Thyroid gland (tissue), 4 donors: ENCODE data around the gene RNF167. TPM values are rescaled to one million over a fixed set of nuclear protein-coding genes. Genes with fewer than 3 reads are reported as not detected.
A peak's percentile ranks its signal among the peaks of the same experiment; 100 is the strongest.
"Not testable (repeated sequence)": the region's sequence is repeated elsewhere in the genome, so short reads cannot be mapped to it uniquely, and the experiment has no call there.

Source experiments
- DNase-seq, 2 donors: peaks; one replicate each; pipeline ENCODE4 v3.0.0-alpha.2; 2019
- H3K27ac ChIP-seq, 3 donors: fragments of 200-600 bp; sonication (generic); 1 replicate in 2 of 3; 2 replicates in 1 of 3; pipeline ENCODE4 v1.5.1; 2016 to 2019; ENCODE audit warnings: mild to moderate bottlenecking in 1 of 3, moderate library complexity in 1 of 3
- H3K27me3 ChIP-seq: fragments of 200-600 bp; sonication (generic); one replicate; pipeline ENCODE4 v1.5.1; 2019
- H3K36me3 ChIP-seq, 2 donors: fragments of 200-600 bp; sonication (generic); one replicate each; pipeline ENCODE4 v1.5.1; 2016 to 2019
- H3K4me1 ChIP-seq, 2 donors: fragments of 200-600 bp; sonication (generic); one replicate each; pipeline ENCODE4 v1.5.1; 2017 to 2019
- H3K4me3 ChIP-seq, 3 donors: fragments of 200-600 bp; sonication (generic); replicated peaks in 1 of 3; 1 replicate in 2 of 3; 2 replicates in 1 of 3; pipeline ENCODE4 v1.5.1; 2016; ENCODE audit warnings: mild to moderate bottlenecking in 1 of 3
- H3K9me3 ChIP-seq: fragments of 200-600 bp; sonication (generic); one replicate; pipeline ENCODE4 v1.5.1; 2017
- POLR2A ChIP-seq, 2 donors: fragments of 450-650 bp; IDR thresholded peaks; one replicate each; pipeline ENCODE4 v1.6.1; 2017; ENCODE audit warnings: antibody characterized with exemption in 2 of 2, mild to moderate bottlenecking in 2 of 2, moderate library complexity in 1 of 2
- WGBS, 2 donors: methylation state at CpG; one replicate each; pipeline ENCODE4 v1.1.5; 2017; 5-methylcytosine and 5-hydroxymethylcytosine counted together
- intact Hi-C: fragments of 100-400 bp; cut with DNase I; formaldehyde crosslinking; loops from one replicate; pipeline ENCODE4 v1.15.1; 2023
- total RNA-seq, 4 donors: library from RNA; depleted of rRNA; stranded (reverse); fragments of >200 nt; gene quantifications; one replicate each; pipeline ENCODE4 v1.2.3, GENCODE V29; 2016
- TF ChIP-seq, protein P1 (sequence below), 6 experiments: fragments of 200-600 bp in 3 of 6; fragments of 450-650 bp in 3 of 6; sonication (generic) in 3 of 6; IDR thresholded peaks; one replicate each; pipeline ENCODE4 v1.5.1; 2016 to 2019; ENCODE audit warnings: antibody characterized with exemption in 6 of 6, mild to moderate bottlenecking in 2 of 6, inconsistent platforms in 1 of 6, moderate library complexity in 1 of 6

The RNF167 gene
- total RNA-seq, 4 donors from 2014 or later, result 47.1 to 77.0 (median 67.2) TPM

DNA sequence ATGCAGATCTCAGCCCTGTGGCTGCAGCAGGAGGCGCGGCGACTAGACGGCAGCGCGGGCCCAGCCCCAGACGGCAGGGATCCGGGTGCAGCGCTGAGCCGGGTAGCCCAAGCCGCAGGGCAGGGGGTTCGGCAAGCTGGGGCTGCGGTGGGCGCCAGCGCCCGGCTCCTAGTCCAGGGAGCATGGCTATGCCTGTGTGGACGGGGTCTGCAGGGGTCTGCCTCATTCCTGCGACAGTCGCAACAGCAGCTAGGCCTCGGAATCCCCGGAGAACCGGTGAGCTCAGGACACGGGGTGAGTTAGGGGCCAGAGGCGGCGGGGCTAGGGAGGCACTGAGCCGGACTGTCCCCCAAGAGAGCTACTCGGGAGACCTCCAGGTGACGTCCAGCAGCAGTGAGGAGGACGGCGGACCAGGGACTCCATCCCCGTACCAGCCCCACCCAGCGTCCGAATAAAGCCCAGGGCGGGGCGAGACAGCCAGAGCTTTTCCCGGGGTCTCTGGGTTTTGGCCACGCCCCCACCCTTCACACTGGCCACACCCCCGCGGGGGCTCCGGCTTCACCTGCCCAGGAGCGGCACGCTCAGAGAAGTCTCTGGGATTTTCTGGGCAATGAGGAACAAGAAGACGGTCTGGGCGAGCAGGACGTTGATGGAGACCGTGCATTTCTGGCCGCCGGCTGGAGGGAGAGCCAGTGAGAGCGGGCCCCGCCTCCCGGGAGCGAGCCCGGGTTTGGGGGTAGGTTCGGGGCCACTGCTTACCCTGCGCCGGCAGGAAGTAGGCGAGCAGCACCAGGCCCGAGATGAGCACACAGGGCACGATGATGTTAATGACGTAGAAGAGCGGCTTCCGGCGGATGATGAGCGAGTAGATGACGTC, 39.6 kb upstream of the RNF167 start:
- Histone ChIP-seq H3K27ac (no peak overlapping the region), H3K9me3 (no peaks in the 10 kb centered on the region), H3K4me3 (peak overlapping the region in 1 of 3 donors; percentile 40), H3K27me3 (peaks cover 8% of the 10 kb centered on the region), H3K36me3 (peaks cover 7 to 10% of the 10 kb centered on the region in 2 donors), H3K4me1 (peaks cover 12 to 30% of the 10 kb centered on the region in 2 donors)
- no peak for TF ChIP-seq POLR2A (IDR thresholded peaks at IDR 0.05)
- intact Hi-C loops, result no loop called here
- WGBS, 2 donors, result 11 to 22% methylated on average over 5 to 16 of the region's 65 CpGs
- peak in 1 of 2 donors; percentile 18 for DNase-seq

DNA sequence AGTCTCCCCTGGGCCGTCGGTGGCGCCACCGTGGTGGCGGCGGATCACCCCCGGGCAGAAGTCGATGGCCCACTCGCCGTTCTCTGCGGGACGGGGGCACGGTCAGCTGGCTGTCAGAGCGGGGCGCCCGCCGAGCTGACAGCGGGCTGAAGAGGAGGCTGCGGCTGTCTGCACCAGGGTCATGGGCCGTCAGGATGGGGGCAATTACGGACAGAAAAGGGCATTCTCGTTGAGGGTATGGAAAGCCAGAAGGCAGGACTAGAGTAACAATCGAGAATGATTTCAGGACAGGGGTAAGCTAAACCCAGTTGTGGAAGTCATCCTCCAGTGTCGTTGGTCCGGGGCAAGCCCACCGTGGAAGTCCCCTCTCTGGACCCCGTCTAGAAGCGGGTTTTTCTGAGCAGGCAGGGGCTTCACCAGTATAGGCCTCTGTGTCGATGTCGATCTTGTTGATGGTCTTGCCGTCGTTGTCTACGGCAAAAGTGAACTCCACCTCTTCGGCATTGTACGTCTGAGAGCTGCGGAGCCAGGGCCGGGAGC, 38.9 kb upstream of the RNF167 start:
- peaks cover 12 to 30% of the 10 kb centered on the region in 2 donors for H3K4me1 ChIP-seq
- no peak for TF ChIP-seq POLR2A (IDR thresholded peaks at IDR 0.05)
- TF ChIP-seq, protein P1, sequence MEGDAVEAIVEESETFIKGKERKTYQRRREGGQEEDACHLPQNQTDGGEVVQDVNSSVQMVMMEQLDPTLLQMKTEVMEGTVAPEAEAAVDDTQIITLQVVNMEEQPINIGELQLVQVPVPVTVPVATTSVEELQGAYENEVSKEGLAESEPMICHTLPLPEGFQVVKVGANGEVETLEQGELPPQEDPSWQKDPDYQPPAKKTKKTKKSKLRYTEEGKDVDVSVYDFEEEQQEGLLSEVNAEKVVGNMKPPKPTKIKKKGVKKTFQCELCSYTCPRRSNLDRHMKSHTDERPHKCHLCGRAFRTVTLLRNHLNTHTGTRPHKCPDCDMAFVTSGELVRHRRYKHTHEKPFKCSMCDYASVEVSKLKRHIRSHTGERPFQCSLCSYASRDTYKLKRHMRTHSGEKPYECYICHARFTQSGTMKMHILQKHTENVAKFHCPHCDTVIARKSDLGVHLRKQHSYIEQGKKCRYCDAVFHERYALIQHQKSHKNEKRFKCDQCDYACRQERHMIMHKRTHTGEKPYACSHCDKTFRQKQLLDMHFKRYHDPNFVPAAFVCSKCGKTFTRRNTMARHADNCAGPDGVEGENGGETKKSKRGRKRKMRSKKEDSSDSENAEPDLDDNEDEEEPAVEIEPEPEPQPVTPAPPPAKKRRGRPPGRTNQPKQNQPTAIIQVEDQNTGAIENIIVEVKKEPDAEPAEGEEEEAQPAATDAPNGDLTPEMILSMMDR (IDR thresholded peaks at IDR 0.05), result no peak
- H3K27ac ChIP-seq, result no peak overlapping the region
- intact Hi-C loops, result no loop called here
- DNase-seq, result no peak
- H3K27me3 ChIP-seq, result peaks cover 8% of the 10 kb centered on the region
- no peak overlapping the region for H3K4me3 ChIP-seq
- peaks cover 0 to 5% of the 10 kb centered on the region in 2 donors for H3K36me3 ChIP-seq
- no peaks in the 10 kb centered on the region for H3K9me3 ChIP-seq
- WGBS, 2 donors, result 50 to 70% methylated on average over 8 to 27 of the region's 37 CpGs

DNA sequence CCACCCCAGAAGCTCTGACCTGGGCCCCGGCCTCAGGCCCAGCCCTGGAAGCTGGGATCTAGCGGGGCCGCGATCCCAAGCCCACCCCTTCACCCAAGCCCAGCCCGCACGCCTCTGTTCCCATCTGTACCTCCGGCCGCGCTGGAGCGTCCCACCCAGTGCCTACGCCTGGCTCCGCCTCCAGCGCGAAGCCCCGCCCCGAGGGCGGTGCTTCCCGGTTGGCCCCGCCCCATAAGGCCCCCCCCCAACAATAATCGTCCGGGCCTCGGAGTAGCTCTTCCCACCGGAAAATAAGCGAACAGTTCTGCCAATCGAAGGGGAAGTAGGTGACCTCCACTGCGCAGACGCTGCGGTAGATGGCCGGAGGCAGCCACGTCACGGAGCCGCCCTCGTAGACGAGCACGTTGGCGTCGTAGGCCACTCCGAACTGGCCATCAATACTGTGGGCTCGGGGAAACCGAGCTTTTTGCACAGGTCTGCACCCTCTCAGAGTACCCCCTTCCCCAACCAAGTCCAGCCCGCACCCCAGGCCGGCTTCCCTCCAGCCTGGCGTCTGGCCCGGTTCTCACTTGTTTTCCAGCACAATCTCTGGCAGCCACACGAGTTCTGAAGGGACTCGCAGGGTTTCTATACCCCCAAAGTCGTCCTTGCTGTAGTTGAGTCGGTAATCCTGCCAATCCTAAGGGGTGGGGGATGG, 38.3 kb upstream of the RNF167 start:
- H3K36me3 ChIP-seq, result no peaks in the 10 kb centered on the region
- no peak overlapping the region for H3K4me3 ChIP-seq
- intact Hi-C loops, result no loop called here
- peak in 1 of 2 donors; percentile 22 for DNase-seq
- H3K4me1 ChIP-seq, result peaks cover 12 to 30% of the 10 kb centered on the region in 2 donors
- H3K27ac ChIP-seq, result peak overlapping the region in 2 of 3 donors; percentile 14 to 56
- no peaks in the 10 kb centered on the region for H3K9me3 ChIP-seq
- H3K27me3 ChIP-seq, result peaks cover 8% of the 10 kb centered on the region
- TF ChIP-seq, protein P1 (IDR thresholded peaks at IDR 0.05), result no peak
- peak in 1 of 2 donors; percentile 31 for TF ChIP-seq POLR2A (IDR thresholded peaks at IDR 0.05)
- WGBS, 2 donors, result 43 to 69% methylated on average over 27 to 37 of the region's 48 CpGs

- no peak for TF ChIP-seq POLR2A (IDR thresholded peaks at IDR 0.05)
- TF ChIP-seq, protein P1 (IDR thresholded peaks at IDR 0.05), result no peak
- peaks cover 12 to 30% of the 10 kb centered on the region in 2 donors for H3K4me1 ChIP-seq
- H3K27ac ChIP-seq, result peak overlapping the region in 1 of 3 donors; percentile 56
- H3K36me3 ChIP-seq, result no peaks in the 10 kb centered on the region
- peaks cover 8% of the 10 kb centered on the region for H3K27me3 ChIP-seq
- WGBS, 2 donors, result 72 to 75% methylated on average over 8 of the region's 8 CpGs
- H3K9me3 ChIP-seq, result no peaks in the 10 kb centered on the region
- intact Hi-C loops, result no loop called here
- no peak overlapping the region for H3K4me3 ChIP-seq
- no peak for DNase-seq
Measured at GRCh38 chr17:4902540-4902939, 37.5 kb upstream of the RNF167 start.

DNA sequence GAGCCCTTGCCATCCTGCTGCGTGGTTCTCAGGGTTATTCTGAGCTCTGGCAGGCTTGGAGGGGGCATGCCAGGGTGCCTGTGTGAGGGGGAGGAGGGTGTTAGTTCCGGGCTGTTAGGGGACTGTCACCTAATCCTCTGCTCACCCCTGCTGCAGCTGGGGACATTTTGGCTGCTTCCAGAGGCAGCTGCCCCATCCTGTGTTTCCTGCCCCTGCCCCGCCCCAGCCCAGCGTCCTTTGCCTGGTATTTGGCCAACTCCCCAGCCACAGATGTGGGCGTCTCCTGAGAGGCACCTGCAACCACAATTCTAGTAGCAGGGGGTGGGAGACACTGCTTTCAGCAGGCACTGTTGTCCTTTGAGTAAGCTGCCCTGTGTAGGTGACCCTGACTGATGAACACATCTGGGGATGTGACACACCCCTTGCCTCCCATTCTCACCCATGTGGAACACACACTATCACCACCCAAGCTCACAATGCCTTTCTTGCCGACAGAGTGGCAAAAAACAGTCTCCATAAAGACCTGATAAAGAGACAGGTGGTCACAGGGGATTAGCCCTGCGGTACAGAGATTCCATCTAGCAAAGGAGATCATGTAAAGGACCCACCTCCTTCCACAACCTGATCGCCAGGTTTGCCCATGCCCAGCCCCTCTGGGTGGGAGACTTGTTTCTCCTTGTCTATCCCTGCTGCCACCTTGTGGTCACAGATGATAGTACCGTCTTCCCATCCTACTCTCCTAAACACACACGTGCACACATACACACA, 36.8 kb upstream of the RNF167 start, which contains the start of gene CHRNE:
Gene CHRNE (minus strand): TSS at position 48 of the 768 bp plus-strand sequence. CDS start 35 bp downstream, at position 13.
- TF ChIP-seq, protein P1 (IDR thresholded peaks at IDR 0.05), result peak; percentile 57 to 85 (median 68)
- TF ChIP-seq POLR2A (IDR thresholded peaks at IDR 0.05), result no peak
- Histone ChIP-seq H3K4me1 (peaks cover 12 to 30% of the 10 kb centered on the region in 2 donors), H3K36me3 (no peaks in the 10 kb centered on the region), H3K27ac (peak within 1 kb of the TSS in 2 of 3 donors; percentile 14 to 56), H3K4me3 (no peak within 1 kb of the TSS), H3K9me3 (no peaks in the 10 kb centered on the region), H3K27me3 (peaks cover 8% of the 10 kb centered on the region)
- WGBS, 2 donors, result 11 to 13% methylated on average over 6 to 9 of the region's 10 CpGs
- intact Hi-C loops, result no loop called here
- DNase-seq, result peak; percentile 85 to 87

DNA sequence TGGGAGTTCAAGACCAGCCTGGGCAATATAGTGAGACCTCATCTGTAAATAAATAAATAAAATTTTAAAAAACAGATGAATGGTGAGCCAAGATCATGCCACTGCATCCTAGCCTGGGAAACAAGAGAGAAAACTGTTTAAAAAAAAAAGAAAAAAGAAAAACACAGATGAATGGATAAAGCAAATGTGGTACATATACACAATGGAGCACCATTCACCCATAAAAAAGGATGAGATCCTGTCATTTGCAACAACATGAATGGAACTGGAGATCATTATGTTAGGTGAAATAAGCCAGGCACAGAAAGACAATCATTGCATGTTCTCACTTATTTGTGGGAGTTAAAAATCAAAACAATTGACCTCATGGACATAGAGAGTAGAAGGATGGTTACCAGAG, 33.4 kb upstream of the RNF167 start:
- peaks cover 10 to 17% of the 10 kb centered on the region in 2 donors for H3K4me1 ChIP-seq
- H3K9me3 ChIP-seq, H3K27ac ChIP-seq, DNase-seq, H3K36me3 ChIP-seq, H3K27me3 ChIP-seq, H3K4me3 ChIP-seq: not testable (repeated sequence)
- intact Hi-C loops, result loop anchor here (5.0 kb wide), 1 partner anchor 156 kb away; no protein-coding TSS in a partner anchor
